ENCODE measurements around the gene TOR1AIP1. TPM values are rescaled to one million over a fixed set of nuclear protein-coding genes. Genes with fewer than 3 reads are reported as not detected.

The TOR1AIP1 gene
- total RNA-seq, 1 donor from 2014 or later, result 16.1 TPM

GRCh38 chr1:179856296-179856695 lies 25.8 kb upstream of the TOR1AIP1 start:
- TF ChIP-seq CTCF (IDR thresholded peaks at IDR 0.05; ENCODE audit: insufficient read depth, low read length, severe bottlenecking), result no peak
- FAIRE-seq, result no peak

GRCh38 chr1:179857009-179857408 lies 25.1 kb upstream of the TOR1AIP1 start:
- H3K36me3 ChIP-seq (ENCODE audit: control insufficient read depth, insufficient read depth, low read length), result peaks cover 8% of the 10 kb centered on the region
- no peaks in the 10 kb centered on the region for H3K27me3 ChIP-seq (ENCODE audit: control insufficient read depth, insufficient read depth, low read length)
- TF ChIP-seq CTCF (IDR thresholded peaks at IDR 0.05; ENCODE audit: insufficient read depth, low read length, severe bottlenecking), result no peak
- FAIRE-seq (peak; percentile 36), DNase-seq (ENCODE audit: low read depth) (no peak)
- no peak overlapping the region for H3K4me3 ChIP-seq (ENCODE audit: low read depth, low read length)

More at GRCh38 chr1:179856296-179856695, 25.8 kb upstream of the TOR1AIP1 start:
- H3K27me3 ChIP-seq (ENCODE audit: control insufficient read depth, insufficient read depth, low read length), result no peaks in the 10 kb centered on the region
- no peak overlapping the region for H3K4me3 ChIP-seq (ENCODE audit: low read depth, low read length)
- no peak for DNase-seq (ENCODE audit: low read depth)
- H3K36me3 ChIP-seq (ENCODE audit: control insufficient read depth, insufficient read depth, low read length), result peaks cover 10% of the 10 kb centered on the region

- H3K4me3 ChIP-seq (ENCODE audit: low read depth, low read length), result no peak overlapping the region
- no peaks in the 10 kb centered on the region for H3K27me3 ChIP-seq (ENCODE audit: control insufficient read depth, insufficient read depth, low read length)
- H3K36me3 ChIP-seq (ENCODE audit: control insufficient read depth, insufficient read depth, low read length), result peaks cover 12% of the 10 kb centered on the region
- no peak for DNase-seq (ENCODE audit: low read depth)
- no peak for TF ChIP-seq CTCF (IDR thresholded peaks at IDR 0.05; ENCODE audit: insufficient read depth, low read length, severe bottlenecking)
- no peak for FAIRE-seq
Observed at GRCh38 chr1:179860652-179861051, 21.4 kb upstream of the TOR1AIP1 start.

- no peak overlapping the region for H3K4me3 ChIP-seq (ENCODE audit: low read depth, low read length)
- no peak for DNase-seq (ENCODE audit: low read depth)
- no peak for TF ChIP-seq CTCF (IDR thresholded peaks at IDR 0.05; ENCODE audit: insufficient read depth, low read length, severe bottlenecking)
- no peaks in the 10 kb centered on the region for H3K27me3 ChIP-seq (ENCODE audit: control insufficient read depth, insufficient read depth, low read length)
- H3K36me3 ChIP-seq (ENCODE audit: control insufficient read depth, insufficient read depth, low read length), result peaks cover 10% of the 10 kb centered on the region
- no peak for FAIRE-seq
Observed at GRCh38 chr1:179865377-179865776, 16.7 kb upstream of the TOR1AIP1 start.

GRCh38 chr1:179866616-179867015 lies 15.5 kb upstream of the TOR1AIP1 start:
- DNase-seq (ENCODE audit: low read depth) (no peak), FAIRE-seq (no peak)
- Histone ChIP-seq H3K27me3 (ENCODE audit: control insufficient read depth, insufficient read depth, low read length) (no peaks in the 10 kb centered on the region), H3K36me3 (ENCODE audit: control insufficient read depth, insufficient read depth, low read length) (peaks cover 8% of the 10 kb centered on the region), H3K4me3 (ENCODE audit: low read depth, low read length) (no peak overlapping the region)
- no peak for TF ChIP-seq CTCF (IDR thresholded peaks at IDR 0.05; ENCODE audit: insufficient read depth, low read length, severe bottlenecking)
